Ammon's horn (tissue), 1 donor: ENCODE results near the gene KRT13.
A peak's percentile ranks its signal among the peaks of the same experiment; 100 is the strongest.

Experiments used
- DNase-seq: peaks from one replicate; pipeline ENCODE4 v3.0.0-alpha.2; 2016; ENCODE audit warnings: low spot score

Gene KRT13

DNA sequence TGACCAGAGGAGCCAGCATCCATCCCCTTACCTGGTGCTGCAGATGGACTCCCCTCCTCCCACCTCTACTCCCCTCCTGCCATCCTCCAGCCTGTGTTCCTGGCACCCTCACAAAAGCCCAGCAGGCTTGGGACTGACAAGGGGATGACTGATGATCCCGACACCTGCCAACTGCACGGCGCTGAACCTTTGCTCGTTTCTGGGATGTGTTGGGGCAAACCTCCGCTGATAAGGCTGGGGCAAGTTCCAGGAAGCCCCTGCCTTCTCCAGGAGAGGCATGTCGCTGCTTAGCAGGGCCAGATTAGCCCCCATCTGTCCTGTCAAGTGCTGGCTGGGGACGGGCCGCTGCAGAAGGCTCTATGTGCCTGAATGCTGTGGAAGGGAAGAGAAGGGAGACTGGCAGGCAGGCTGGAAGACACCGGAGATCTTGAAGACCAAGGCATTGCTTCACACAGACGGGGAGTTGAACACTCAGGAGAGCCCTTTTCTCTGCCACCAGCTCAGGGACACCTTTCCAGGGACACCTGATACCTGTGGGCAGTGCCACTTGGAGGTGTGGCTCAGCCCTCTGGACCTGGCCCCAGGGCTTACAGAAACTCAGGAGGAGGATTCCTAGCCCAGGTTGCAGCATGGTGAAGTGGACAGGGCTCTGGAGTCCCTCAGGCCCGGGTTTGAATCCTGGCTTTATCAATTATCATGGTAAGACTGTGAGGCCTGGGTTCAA is 14.3 kb upstream of the KRT13 start:
- no peak for DNase-seq

GRCh38 chr17:41518789-41519449 is 13.5 kb upstream of the KRT13 start, which contains the start of gene KRT15:
TSS of gene KRT15 (minus strand) at chr17:41518890. CDS start at chr17:41518827, 63 bp downstream.
- DNase-seq, result no peak

DNA sequence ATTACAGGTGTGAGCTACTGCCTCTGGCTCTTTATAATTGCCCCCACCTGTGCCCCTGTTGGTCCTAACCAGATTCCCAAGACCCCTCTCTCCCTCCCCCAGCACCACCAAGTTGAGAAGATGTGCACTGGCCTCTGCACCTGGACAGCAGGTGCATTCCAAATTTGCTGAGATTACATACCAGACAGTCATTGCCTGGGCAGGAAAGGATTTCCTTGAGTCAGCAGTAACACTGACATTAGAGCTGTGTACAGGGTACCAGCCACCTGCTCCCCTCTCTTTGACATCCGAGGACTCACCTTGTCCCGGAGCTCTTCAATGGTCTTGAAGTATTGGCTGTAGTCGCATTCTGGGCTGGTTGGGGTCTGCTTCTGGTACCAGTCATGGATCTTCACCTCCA is 12.6 kb upstream of the KRT13 start:
- DNase-seq, result no peak

- DNase-seq, result no peak
Measured at GRCh38 chr17:41516830-41517283, 11.4 kb upstream of the KRT13 start.

DNA sequence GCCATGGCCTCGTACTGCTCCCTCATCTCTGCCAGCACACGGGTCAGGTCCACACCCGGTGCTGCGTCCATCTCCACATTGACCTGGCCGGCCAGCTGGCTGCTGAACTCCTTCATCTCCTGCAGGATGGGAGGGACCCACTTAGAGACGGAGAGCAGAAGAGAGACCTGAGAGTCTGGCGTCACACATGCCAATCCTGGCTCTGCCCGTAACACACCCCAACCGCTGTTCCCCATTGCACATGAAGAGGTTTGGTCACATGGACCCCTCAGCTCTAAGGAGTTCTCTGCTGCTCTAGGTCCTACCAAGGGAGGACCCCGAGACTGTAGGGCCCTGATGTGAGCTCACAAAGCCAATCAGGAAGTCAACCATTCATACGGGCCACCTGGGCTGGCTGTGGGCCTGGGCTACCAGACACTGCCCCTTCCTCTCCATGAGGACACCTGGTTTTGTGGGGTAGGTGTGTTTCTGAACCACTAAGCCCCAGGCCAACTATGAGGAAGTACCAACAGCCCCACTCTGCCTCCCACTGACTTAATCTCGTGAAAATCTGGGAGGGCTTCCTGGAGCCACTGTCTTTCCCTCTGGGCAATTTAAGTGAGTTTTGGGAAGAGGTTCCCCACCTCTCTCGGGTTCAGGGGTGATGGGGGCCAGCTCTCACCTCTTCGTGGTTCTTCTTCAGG is 10.9 kb upstream of the KRT13 start:
- DNase-seq, result no peak

DNA sequence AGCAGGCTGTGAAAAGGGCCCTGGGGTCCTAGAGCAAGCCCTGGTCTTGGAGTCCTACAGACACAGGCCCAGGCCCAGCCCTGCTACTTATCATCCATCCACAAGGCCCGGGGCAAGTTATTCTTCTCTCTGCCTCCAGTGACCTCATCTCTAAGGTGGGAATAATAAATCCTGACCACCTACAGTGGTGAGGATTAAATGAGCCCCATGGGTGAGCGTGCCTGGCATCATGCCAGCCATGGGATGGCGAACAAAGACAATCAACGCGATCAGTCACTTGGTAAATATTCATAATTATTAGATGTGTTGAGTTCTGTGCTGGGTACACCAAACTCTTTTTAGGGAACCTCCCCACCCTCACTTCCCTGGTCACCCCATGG is 7.7 kb upstream of the KRT13 start:
- no peak for DNase-seq

DNA sequence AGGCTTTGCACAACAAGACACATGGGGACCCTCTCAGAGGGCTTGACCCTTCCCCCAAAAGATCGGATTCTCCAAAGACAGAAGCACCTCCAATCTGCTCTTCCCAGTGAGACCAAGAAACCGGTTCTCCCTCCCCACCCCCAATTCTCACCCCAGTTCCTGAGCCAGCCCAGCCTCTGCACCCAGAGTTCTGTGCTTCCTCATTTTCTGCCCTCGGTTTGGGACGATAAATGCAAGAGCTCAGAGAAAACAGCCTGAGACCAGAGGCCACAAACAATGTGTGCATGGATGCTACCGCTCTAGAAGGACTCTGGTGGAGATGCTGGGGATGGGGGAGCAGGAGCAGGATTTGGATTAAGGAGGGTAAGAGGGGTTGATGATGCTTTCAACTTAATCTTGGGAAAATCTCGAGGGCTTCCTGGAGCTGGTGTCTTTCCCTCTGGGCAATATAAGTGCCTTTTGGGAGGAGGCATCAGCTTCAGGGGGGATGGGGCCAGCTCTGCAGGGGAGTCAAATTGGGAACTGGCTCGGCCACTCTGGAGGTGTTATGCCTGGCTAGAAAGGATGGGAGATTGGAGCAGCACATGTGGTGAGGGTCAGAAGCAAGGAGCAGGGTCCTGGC is 7.2 kb upstream of the KRT13 start:
- no peak for DNase-seq

- DNase-seq, result no peak
Measured at GRCh38 chr17:41511716-41512115, 6.3 kb upstream of the KRT13 start.

DNA sequence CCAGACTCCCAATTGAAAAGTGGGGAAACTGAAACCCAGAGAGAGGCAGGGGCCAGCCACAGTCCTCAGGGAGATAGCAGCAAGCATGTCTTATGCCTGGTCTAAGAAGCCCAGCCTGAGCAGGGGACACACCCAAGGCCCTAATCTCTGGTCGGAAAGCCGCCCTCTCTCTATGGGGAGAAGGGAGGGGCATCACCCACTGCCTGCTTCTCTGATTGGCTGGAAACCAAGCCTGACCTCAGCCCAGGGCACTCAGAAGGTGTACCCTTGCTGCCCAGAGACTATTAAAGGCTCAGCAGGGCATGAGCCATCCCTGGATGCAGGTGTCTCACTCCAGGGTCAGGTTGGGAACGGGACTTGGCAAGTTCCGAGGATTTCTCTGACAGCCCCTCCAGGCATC is 5.7 kb upstream of the KRT13 start:
- no peak for DNase-seq

DNA sequence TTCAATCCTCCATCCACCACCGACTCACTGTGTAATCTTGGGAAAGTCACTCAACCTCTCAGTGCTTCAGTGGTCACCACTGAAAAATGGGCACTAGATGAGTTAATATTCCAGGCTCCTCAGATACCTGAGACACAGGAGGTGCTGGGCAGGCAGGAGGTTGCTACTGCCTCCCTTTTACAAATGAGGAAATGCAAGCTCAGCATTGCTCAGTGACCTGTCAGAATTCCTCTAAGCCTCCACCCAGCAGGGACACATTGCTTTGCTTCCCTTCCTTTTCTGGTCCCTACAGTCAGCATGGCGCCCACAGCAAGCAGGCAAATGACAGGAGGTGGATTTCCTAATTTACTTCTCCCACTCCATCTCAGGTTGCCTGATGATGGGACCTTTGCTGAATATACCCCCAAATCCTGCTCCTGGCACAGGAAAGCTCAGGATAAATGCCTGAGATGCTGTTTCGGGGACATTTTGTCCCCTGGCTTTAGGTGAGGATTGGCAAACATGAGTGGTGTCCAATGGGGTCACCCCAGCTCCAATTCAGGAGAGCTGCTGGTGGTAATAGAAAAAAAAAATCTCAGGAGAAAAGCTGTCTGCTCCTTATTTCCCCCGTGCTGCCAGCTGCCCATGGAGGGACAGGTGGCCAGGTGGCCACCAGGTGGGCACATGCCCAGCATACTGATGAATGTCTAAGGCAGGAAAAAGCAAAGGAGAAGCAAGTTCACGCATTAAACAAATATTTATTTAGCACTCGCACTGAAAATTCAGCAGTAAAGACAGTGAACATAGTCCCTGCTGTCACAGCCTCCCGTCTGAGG is 5.0 kb upstream of the KRT13 start:
- DNase-seq, result no peak

DNA sequence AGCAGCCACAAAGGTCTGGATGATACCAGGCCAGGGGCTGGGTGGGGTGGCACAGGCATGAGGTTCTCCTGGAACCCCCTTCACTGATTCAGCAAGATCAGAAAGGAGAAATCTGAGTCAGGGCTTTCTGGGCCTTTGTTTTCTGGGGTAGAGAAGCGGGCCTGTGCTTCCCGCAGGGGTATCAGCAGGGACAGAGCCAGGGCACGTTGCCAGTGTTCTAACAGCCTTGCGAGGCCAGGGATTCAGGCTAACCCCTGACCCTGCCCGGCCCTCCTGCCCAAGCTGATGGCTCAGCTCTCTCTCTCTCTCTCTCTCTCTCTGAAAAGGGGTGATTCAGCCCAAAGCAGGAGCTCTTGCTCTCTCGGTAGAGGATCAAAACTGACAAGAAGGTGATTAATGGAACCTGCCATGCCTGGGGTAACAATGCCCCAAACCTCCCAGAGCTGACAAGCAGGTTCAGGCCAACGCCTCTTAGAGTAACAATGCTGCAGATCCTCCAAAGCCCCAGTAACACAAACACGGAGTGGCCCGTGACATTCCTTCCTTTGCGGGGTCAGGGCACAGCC is 2.0 kb upstream of the KRT13 start:
- DNase-seq, result no peak

GRCh38 chr17:41505809-41506767 is 676 bp upstream of the KRT13 start:
- DNase-seq, result no peak

- no peak for DNase-seq
Measured at GRCh38 chr17:41504246-41504977, 1.0 kb downstream of the KRT13 start.

GRCh38 chr17:41503202-41503601 is 2.2 kb downstream of the KRT13 start:
- DNase-seq, result no peak

DNA sequence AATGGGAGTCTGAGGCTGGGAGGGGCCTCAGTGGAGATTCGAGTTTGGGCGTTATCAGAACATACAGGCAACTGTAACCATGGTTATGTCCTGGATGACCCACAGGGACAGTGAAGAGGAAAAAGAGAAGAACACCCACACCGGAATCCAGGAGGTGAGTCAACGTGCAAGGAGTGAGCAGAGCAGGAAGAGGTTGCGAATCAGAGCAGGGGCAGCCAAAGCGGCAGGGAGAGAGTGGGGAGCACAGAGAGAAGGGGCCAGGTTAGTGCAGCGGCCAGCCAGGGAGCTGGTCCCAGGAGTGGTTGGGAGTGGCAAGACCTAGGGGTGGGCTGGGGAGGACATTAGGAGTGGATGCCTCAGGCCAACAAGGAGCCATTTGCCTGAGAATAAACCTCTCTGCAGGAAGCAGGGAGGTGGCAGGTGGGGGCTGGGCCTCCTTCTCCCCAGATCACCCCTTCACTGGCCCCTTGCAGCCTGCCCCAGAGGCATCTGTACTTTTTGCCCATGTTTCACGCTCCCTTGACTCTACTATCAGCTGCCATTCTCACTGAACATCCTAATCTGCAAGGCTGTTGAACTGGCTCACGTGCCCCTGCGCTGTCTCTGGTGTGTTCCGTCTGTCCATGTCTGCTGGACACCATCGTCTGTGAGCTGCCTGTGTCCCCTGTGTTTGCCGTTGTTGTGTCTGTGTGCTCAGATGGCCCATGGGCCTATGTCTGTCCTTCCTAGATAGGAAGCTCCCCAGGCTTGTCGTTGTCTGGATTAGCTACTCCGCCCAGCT is 5.1 kb downstream of the KRT13 start:
- DNase-seq, result no peak

- DNase-seq, result no peak
Measured at GRCh38 chr17:41499714-41500113, 5.7 kb downstream of the KRT13 start.

DNA sequence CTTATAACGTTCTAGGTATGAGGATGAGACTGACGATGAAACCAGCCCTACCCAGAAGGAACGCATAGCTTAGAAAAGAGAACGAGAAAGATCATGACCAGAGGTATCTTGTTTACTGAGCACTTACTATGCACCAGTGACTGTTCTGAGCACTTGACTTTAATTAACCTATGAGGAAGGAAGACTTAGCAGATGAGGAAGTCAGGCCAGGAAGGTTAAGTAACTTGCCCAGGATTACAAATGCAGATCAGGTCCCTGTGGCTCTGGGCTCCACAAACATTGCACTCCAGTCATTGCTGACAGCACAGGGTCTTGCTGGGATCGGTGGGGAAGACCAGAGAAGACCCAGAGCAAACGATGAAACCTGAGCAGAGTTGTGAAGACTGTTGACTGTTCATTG is 7.1 kb downstream of the KRT13 start:
- peak; percentile 12 for DNase-seq

DNA sequence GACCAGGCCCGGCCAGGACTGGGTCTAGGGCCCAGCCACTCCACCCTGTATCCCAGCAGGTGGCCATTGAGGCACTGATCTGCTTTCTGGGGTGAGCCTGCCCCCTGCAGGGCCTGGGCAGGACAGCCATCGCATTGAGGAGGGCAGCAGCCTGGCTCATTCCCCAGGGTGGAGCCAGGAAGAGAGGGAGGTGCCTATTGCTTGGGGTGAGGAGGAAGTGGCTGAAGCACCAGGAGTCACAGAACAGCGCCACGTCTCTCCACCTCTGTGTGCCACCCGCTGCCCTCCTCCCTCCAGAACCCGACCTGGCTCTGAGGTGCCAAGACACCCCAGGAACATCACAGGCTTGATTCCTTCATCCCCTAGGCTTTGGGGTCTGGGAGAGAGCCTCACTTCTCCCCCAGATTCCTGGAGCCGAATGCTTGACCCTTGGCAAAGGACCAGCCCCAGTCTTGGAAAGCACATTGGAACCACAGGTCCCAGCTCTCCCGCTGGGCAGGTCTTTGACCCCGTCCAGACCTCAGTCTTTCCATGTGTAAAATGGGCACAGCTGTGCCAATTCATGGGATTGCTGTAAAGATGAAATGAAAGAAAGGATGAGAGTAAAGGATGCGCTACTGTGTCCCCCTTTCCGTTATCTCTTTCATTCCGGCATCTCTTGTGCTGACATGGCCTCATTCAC is 8.5 kb downstream of the KRT13 start:
- peak; percentile 64 for DNase-seq
